Natural killer cell (primary cell): ENCODE results near the gene TRERF1. TPM values are rescaled to one million over a fixed set of nuclear protein-coding genes. Genes with fewer than 3 reads are reported as not detected.

ENCODE experiments used
- ATAC-seq, 3 donors: fragments of 150-1000 bp in 2 of 3; fragments of 200-7000 bp in 1 of 3; cut with Tn5 transposase; 1 replicate in 1 of 3; 2 replicates in 2 of 3; pipeline ENCODE4 v1.10.0; 2021; ENCODE audit warnings: mild to moderate bottlenecking in 2 of 3, moderate library complexity in 2 of 3
- DNase-seq, 2 donors: peaks; one replicate each; pipeline versions ENCODE4 v3.0.0 to v3.0.0-alpha.2; 2013 to 2021; ENCODE audit warnings: mixed read lengths in 1 of 2
- H3K27ac ChIP-seq: one replicate; pipeline ENCODE4 v1.5.1; 2013; ENCODE audit warnings: mild to moderate bottlenecking, low read length
- H3K27me3 ChIP-seq: one replicate; pipeline ENCODE4 v1.6.1; 2013; ENCODE audit warnings: low read length; ENCODE audit not compliant: control insufficient read depth, insufficient read depth
- H3K36me3 ChIP-seq: one replicate; pipeline ENCODE4 v1.6.1; 2013; ENCODE audit warnings: low read length; ENCODE audit not compliant: control insufficient read depth, insufficient read depth
- H3K4me1 ChIP-seq: one replicate; pipeline ENCODE4 v1.6.1; 2013; ENCODE audit warnings: low read length; ENCODE audit not compliant: control insufficient read depth, insufficient read depth
- H3K4me3 ChIP-seq: one replicate; pipeline ENCODE4 v1.5.1; 2013; ENCODE audit warnings: low read length
- H3K9me3 ChIP-seq: one replicate; pipeline ENCODE4 v1.6.1; 2013; ENCODE audit warnings: low read length; ENCODE audit not compliant: control insufficient read depth, insufficient read depth
- H3K27ac Mint-ChIP-seq, 2 donors: one replicate each; pipeline ENCODE4 v1.8.0; 2022; ENCODE audit warnings: mild to moderate bottlenecking in 2 of 2, mixed read lengths in 2 of 2, moderate library complexity in 1 of 2
- H3K27me3 Mint-ChIP-seq, 2 donors: one replicate each; pipeline ENCODE4 v1.8.0; 2022; ENCODE audit warnings: low read depth in 2 of 2, mixed read lengths in 2 of 2
- H3K36me3 Mint-ChIP-seq: one replicate; pipeline ENCODE4 v1.8.0; 2022; ENCODE audit warnings: mixed read lengths
- H3K4me1 Mint-ChIP-seq, 2 donors: one replicate each; pipeline ENCODE4 v1.8.0; 2022; ENCODE audit warnings: mixed read lengths in 2 of 2
- H3K4me3 Mint-ChIP-seq: one replicate; pipeline ENCODE4 v1.8.0; 2022; ENCODE audit warnings: mild to moderate bottlenecking, moderate library complexity, mixed read lengths
- H3K9me3 Mint-ChIP-seq, 2 donors: one replicate each; pipeline ENCODE4 v1.8.0; 2022; ENCODE audit warnings: mixed read lengths in 2 of 2
- WGBS: methylation state at CpG from one replicate; pipeline ENCODE4 v1.1.7; 2013; ENCODE audit warnings: missing lambda C conversion rate; ENCODE audit not compliant: insufficient coverage; 5-methylcytosine and 5-hydroxymethylcytosine counted together
- intact Hi-C: fragments of 100-400 bp; cut with micrococcal nuclease; formaldehyde crosslinking; loops from one replicate; pipeline ENCODE4 v1.14.2; 2022
- total RNA-seq, 4 donors: library from RNA; stranded (reverse); fragments of 120-200 nt in 1 of 4; gene quantifications; one replicate each; pipeline versions ENCODE4 v1.2.3 to v1.2.4, GENCODE V29; 2013 to 2022
- TF ChIP-seq, protein P1 (sequence below): fragments of 200-600 bp; IDR thresholded peaks from one replicate; pipeline ENCODE4 v1.8.0; 2022; ENCODE audit warnings: antibody characterized with exemption

TRERF1 gene
- total RNA-seq, 3 donors from 2014 or later (not counting 1 experiment from before 2014, with no cell fraction given), result 34.6 to 42.3 (median 38.6) TPM

DNA sequence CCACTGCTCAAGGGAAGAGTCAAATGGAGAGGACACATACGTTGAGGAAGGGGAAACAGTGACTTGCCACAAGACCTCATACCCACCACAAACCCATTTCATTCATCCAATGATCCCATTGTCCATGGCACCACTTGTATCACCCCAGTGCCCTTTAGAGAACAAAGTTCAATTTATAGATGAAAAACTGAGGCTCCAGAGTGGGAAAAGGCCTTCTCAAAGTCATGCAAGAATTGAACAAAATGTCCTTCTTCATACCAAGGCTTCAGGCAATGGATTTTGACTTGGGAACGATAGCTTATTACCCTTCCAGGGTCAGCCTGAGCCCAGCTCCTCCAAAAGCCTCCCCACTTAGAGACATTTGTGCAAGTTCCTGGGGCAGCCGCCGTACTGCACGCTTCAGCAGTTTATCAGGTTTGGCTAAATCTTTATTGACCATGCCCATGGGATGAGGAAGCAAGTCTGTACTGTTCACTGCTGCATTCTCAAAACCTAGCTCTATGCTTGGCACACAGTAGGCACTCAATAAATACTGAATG is 186.8 kb downstream of the TRERF1 start:
- no peak overlapping the region for H3K4me3 ChIP-seq
- TF ChIP-seq, protein P1, sequence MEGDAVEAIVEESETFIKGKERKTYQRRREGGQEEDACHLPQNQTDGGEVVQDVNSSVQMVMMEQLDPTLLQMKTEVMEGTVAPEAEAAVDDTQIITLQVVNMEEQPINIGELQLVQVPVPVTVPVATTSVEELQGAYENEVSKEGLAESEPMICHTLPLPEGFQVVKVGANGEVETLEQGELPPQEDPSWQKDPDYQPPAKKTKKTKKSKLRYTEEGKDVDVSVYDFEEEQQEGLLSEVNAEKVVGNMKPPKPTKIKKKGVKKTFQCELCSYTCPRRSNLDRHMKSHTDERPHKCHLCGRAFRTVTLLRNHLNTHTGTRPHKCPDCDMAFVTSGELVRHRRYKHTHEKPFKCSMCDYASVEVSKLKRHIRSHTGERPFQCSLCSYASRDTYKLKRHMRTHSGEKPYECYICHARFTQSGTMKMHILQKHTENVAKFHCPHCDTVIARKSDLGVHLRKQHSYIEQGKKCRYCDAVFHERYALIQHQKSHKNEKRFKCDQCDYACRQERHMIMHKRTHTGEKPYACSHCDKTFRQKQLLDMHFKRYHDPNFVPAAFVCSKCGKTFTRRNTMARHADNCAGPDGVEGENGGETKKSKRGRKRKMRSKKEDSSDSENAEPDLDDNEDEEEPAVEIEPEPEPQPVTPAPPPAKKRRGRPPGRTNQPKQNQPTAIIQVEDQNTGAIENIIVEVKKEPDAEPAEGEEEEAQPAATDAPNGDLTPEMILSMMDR, result no peak
- 94% methylated on average over 5 of the region's 5 CpGs for WGBS
- no peaks in the 10 kb centered on the region for H3K27me3 ChIP-seq
- peaks cover 25 to 33% of the 10 kb centered on the region in 2 donors for H3K4me1 Mint-ChIP-seq
- H3K27me3 Mint-ChIP-seq, result no peaks in the 10 kb centered on the region
- H3K36me3 Mint-ChIP-seq, result no peaks in the 10 kb centered on the region
- no peak for DNase-seq
- no peaks in the 10 kb centered on the region for H3K9me3 Mint-ChIP-seq
- H3K36me3 ChIP-seq, result peaks cover 14% of the 10 kb centered on the region
- no peaks in the 10 kb centered on the region for H3K9me3 ChIP-seq
- ATAC-seq, result no peak
- no peak overlapping the region for H3K4me3 Mint-ChIP-seq
- H3K4me1 ChIP-seq, result peaks cover 32% of the 10 kb centered on the region
- no peak overlapping the region for H3K27ac Mint-ChIP-seq
- H3K27ac ChIP-seq, result no peak overlapping the region
- intact Hi-C loops, result no loop called here

DNA sequence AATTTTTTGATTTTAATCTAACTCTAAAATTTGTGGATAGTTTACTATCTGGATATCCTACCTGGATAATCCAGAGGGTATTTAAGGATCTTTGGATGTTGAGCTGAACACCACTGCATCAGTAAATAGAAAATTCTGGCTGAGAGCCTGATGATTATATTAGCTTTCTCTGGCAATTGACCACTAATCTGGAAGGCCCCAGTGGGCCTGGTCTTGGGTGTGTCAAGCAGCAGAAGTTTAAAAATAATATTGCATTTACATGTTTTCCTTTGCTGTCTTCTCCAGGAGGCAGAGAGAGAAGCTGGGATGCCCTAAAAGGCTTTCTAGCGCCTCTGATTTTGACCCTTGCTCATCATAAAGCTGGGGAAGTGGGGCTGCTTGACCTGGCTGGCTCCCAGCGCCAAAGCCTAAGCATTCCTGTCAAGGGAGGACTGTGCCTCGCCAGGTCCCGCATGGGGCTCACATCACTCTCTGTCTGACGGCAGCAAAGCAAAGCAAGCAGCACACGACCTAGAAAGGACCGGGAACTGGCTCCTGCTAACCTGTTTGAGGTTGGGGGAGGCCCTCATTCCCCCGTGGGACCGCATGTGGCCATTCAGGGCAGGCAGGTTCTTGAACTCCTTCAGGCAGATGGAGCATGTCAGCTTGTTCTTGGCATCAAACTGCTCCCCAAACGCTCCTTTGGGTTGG is 187.4 kb downstream of the TRERF1 start:
- TF ChIP-seq, protein P1, result no peak
- DNase-seq (no peak), ATAC-seq (no peak)
- Mint-ChIP-seq H3K27me3 (no peaks in the 10 kb centered on the region), H3K4me1 (peaks cover 19 to 27% of the 10 kb centered on the region in 2 donors), H3K27ac (no peak overlapping the region), H3K4me3 (no peak overlapping the region), H3K9me3 (no peaks in the 10 kb centered on the region), H3K36me3 (no peaks in the 10 kb centered on the region)
- 95% methylated on average over 10 of the region's 10 CpGs for WGBS
- Histone ChIP-seq H3K36me3 (peaks cover 14% of the 10 kb centered on the region), H3K27me3 (no peaks in the 10 kb centered on the region), H3K4me3 (no peak overlapping the region), H3K9me3 (no peaks in the 10 kb centered on the region), H3K4me1 (peaks cover 26% of the 10 kb centered on the region), H3K27ac (no peak overlapping the region)
- intact Hi-C loops, result no loop called here

DNA sequence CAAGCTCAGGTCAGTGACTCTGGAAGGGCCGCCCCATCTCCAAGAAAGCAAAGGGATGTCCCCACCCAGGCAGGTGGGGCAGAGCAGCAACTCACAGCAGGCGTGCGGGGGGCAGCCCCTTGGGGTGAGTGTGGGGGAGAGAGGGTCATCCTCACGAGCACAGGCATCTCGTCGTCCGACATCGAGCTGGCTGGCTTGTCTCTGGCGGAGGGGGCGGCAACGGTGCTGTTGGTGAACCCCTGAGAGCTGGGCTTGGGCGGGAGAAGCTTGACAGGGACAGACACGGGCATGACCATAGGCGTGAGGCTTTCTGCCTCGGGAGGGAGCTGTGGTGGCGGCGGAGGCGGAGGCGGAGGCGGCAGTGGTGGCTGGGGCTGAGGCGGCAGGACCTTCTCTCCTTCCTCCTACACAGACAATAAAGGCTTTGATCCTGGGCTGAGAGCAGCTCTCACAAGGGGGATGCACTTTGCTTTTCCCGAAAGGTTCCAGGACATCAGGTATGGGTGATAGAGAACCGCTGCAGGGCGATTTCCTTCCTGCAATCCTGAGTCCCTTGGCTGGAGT is 188.5 kb downstream of the TRERF1 start:
- Mint-ChIP-seq H3K27ac (no peak overlapping the region), H3K36me3 (no peaks in the 10 kb centered on the region), H3K4me3 (no peak overlapping the region), H3K9me3 (no peaks in the 10 kb centered on the region), H3K27me3 (no peaks in the 10 kb centered on the region), H3K4me1 (peaks cover 18 to 20% of the 10 kb centered on the region in 2 donors)
- intact Hi-C loops, result no loop called here
- Histone ChIP-seq H3K4me1 (peaks cover 16% of the 10 kb centered on the region), H3K27me3 (no peaks in the 10 kb centered on the region), H3K9me3 (no peaks in the 10 kb centered on the region), H3K4me3 (no peak overlapping the region), H3K36me3 (peaks cover 14% of the 10 kb centered on the region), H3K27ac (no peak overlapping the region)
- no peak for DNase-seq
- no peak for ATAC-seq
- 94% methylated on average over 24 of the region's 24 CpGs for WGBS
- TF ChIP-seq, protein P1, result no peak
